ENCODE data around the gene MDH2.
"Not testable (repeated sequence)": the region's sequence is repeated elsewhere in the genome, so short reads cannot be mapped to it uniquely, and the experiment has no call there.

MDH2 gene

DNA sequence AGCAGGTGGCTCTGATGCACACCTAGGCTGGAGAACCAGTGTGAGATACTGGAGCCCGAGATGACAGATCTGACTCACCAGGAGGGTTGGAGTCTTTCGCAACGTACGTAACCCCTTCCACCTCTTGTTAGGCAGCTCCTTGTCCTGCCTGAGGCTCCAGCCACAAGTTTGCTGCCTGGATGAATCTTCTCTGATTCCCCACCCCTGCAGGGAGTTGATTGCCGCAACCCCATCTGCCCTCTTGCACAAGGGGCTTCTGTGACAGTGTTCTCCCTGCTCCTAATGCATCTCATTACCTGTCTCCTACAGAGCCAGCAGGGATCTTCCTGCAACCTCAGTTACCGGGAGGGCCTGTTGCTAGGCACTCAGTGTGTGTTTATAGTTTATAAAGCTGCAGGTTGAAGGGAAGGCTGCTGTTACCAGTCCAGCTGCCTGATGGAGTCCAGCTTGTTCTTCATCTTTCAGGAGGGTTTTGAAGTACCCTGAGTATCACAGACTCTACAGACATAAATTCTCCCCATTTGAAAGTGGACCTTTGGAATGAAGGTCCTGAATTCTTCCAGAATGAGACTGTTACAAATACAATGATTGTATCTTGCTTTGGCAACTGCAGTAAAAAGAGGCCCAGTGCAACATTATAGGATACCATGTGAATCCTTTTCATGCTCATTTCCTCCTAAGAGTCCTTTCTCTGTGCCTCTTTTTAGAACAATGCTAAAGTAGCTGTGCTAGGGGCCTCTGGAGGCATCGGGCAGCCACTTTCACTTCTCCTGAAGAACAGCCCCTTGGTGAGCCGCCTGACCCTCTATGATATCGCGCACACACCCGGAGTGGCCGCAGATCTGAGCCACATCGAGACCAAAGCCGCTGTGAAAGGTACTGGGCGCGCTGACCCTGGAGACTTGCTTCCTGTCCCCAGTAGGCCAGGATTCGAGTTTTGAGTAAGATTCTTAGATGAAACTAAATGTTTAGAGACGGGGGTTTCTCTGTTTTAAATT is 6.5 kb downstream of the MDH2 start:
- H3K27ac Mint-ChIP-seq = peak overlapping the region; percentile 60
- no peak overlapping the region for H3K4me3 Mint-ChIP-seq
- H3K27me3 Mint-ChIP-seq = no peaks in the 10 kb centered on the region
- no peak for DNase-seq
- peaks cover 41% of the 10 kb centered on the region for H3K4me1 Mint-ChIP-seq (ENCODE audit: low read depth)
- H3K36me3 Mint-ChIP-seq (ENCODE audit: low read depth) = peaks cover 95% of the 10 kb centered on the region
- H3K9me3 Mint-ChIP-seq = no peaks in the 10 kb centered on the region

DNA sequence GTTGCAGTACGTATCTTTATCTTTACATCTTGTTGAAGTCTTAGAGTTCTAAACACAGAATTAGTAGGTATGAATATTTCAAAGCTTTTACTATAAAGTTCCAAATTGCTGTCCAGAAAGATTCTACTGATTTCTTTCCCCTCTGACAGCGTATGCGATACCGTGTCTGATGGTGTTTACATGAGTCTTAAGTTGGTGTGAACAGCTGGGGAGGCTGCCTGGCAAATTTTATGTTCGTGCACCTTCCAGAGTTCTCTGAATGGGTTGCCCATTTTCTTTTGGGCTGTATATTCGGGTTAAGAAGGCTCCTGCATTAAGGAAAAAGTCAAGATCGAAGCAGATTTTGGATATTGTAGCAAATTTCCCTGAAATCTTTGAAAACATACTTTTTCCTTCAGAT is 8.3 kb downstream of the MDH2 start:
- H3K4me3 Mint-ChIP-seq = no peak overlapping the region
- H3K36me3 Mint-ChIP-seq (ENCODE audit: low read depth) = peaks cover 96% of the 10 kb centered on the region

GRCh38 chr7:76057103-76057812 is 9.4 kb downstream of the MDH2 start:
- Mint-ChIP-seq H3K27me3 (no peaks in the 10 kb centered on the region), H3K36me3 (ENCODE audit: low read depth) (peaks cover 97% of the 10 kb centered on the region), H3K9me3 (no peaks in the 10 kb centered on the region), H3K4me1 (ENCODE audit: low read depth) (peaks cover 21% of the 10 kb centered on the region), H3K4me3 (no peak overlapping the region), H3K27ac (peak overlapping the region; percentile 33)
- DNase-seq = no peak

More for the DNA sequence above, 8.3 kb downstream of the MDH2 start:
- Mint-ChIP-seq H3K27me3 (no peaks in the 10 kb centered on the region), H3K27ac (no peak overlapping the region), H3K9me3 (no peaks in the 10 kb centered on the region), H3K4me1 (ENCODE audit: low read depth) (peaks cover 27% of the 10 kb centered on the region)
- DNase-seq = no peak

- Mint-ChIP-seq H3K27me3 (no peaks in the 10 kb centered on the region), H3K27ac (peak overlapping the region; percentile 33), H3K36me3 (ENCODE audit: low read depth) (peaks cover 97% of the 10 kb centered on the region), H3K4me3 (no peak overlapping the region), H3K9me3 (no peaks in the 10 kb centered on the region), H3K4me1 (ENCODE audit: low read depth) (peaks cover 18% of the 10 kb centered on the region)
- no peak for DNase-seq
Observed at GRCh38 chr7:76057813-76058145, 9.9 kb downstream of the MDH2 start.

GRCh38 chr7:76058745-76059144 is 10.8 kb downstream of the MDH2 start:
- not testable (repeated sequence) for H3K4me1 Mint-ChIP-seq (ENCODE audit: low read depth); H3K27me3 Mint-ChIP-seq; H3K27ac Mint-ChIP-seq; H3K4me3 Mint-ChIP-seq; H3K9me3 Mint-ChIP-seq; DNase-seq
- H3K36me3 Mint-ChIP-seq (ENCODE audit: low read depth) = peaks cover 97% of the 10 kb centered on the region

- Mint-ChIP-seq H3K4me3 (no peak overlapping the region), H3K9me3 (no peaks in the 10 kb centered on the region), H3K36me3 (ENCODE audit: low read depth) (peaks cover 100% of the 10 kb centered on the region), H3K4me1 (ENCODE audit: low read depth) (peaks cover 12% of the 10 kb centered on the region), H3K27me3 (no peaks in the 10 kb centered on the region), H3K27ac (no peak overlapping the region)
- no peak for DNase-seq
Observed at GRCh38 chr7:76060842-76061241, 12.9 kb downstream of the MDH2 start.

- H3K36me3 Mint-ChIP-seq (ENCODE audit: low read depth) = peaks cover 100% of the 10 kb centered on the region
Observed at GRCh38 chr7:76062254-76062653, 14.3 kb downstream of the MDH2 start.

DNA sequence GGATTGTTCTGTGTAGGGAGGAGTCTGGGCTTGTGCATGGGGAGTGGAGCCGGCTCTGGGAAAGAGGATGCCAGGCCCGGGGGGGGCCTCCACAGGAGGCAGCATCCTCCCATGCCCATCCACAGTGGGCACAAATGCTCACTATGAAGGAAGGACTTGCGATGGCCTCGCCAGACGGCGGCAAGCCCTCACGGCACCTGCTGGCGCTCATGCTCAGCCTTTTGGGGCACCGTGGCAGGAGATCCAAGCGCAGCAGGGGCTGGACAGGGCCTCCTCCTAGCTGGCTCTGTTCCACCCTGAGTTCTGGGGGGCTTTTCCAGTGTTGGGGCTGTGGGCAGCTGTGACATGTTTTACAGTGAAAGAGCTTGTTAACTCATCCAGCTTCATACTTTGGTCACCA is 15.2 kb downstream of the MDH2 start:
- no peaks in the 10 kb centered on the region for H3K27me3 Mint-ChIP-seq
- peaks cover 96% of the 10 kb centered on the region for H3K36me3 Mint-ChIP-seq (ENCODE audit: low read depth)
- no peak overlapping the region for H3K4me3 Mint-ChIP-seq
- no peak overlapping the region for H3K27ac Mint-ChIP-seq
- DNase-seq = no peak
- H3K9me3 Mint-ChIP-seq = no peaks in the 10 kb centered on the region
- H3K4me1 Mint-ChIP-seq (ENCODE audit: low read depth) = peaks cover 12% of the 10 kb centered on the region

More at GRCh38 chr7:76062254-76062653, 14.3 kb downstream of the MDH2 start:
- no peak for DNase-seq
- Mint-ChIP-seq H3K27me3 (no peaks in the 10 kb centered on the region), H3K4me1 (ENCODE audit: low read depth) (peaks cover 12% of the 10 kb centered on the region), H3K4me3 (no peak overlapping the region), H3K9me3 (no peaks in the 10 kb centered on the region), H3K27ac (no peak overlapping the region)

DNA sequence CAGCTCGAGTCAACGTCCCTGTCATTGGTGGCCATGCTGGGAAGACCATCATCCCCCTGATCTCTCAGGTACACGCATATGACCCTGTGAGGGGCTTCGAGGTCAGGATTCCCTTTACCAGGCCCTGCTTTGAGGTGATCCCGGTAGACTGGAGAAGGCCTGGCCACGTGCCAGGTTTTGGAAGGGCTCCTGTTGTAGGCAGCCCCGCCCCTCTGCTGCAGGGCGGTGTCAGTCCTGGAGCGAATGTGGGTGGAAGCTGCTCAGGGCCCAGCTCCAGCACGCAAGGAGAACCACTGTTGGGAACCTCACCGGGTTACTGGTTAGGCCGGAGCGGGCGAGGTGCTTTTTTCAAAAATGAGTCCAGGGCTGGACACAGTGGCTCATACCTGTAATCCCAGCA is 15.6 kb downstream of the MDH2 start:
- no peak for DNase-seq
- Mint-ChIP-seq H3K27ac (no peak overlapping the region), H3K4me3 (no peak overlapping the region), H3K9me3 (no peaks in the 10 kb centered on the region), H3K4me1 (ENCODE audit: low read depth) (peaks cover 12% of the 10 kb centered on the region), H3K27me3 (no peaks in the 10 kb centered on the region), H3K36me3 (ENCODE audit: low read depth) (peaks cover 92% of the 10 kb centered on the region)

DNA sequence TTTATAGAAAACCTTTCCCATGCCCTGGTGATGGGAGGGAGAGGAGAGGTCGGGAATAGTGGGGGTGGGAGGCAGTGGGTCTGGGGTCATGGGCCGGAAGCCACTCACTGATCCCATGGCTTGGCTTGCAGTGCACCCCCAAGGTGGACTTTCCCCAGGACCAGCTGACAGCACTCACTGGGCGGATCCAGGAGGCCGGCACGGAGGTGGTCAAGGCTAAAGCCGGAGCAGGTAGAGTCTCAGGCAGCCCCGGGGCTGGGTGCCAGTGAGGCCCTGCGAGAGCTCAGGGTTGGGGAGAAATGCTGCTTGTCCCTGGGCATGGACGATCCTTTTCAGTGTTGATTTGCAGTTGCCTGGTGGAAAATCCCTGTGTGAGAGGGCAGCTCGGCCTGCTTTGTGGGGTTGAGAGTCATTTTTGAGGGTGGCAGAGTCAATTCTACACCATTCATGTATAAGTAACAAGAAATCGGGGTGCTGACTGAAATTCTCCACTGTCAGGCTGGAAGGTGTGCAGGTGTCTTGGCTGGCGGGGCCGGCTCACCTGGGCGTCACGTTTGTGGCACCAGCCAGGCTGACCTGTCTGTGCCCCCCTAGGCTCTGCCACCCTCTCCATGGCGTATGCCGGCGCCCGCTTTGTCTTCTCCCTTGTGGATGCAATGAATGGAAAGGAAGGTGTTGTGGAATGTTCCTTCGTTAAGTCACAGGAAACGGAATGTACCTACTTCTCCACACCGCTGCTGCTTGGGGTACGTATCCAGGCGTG is 16.5 kb downstream of the MDH2 start:
- no peak overlapping the region for H3K4me3 Mint-ChIP-seq
- H3K27me3 Mint-ChIP-seq = no peaks in the 10 kb centered on the region
- DNase-seq = no peak
- peaks cover 12% of the 10 kb centered on the region for H3K4me1 Mint-ChIP-seq (ENCODE audit: low read depth)
- H3K36me3 Mint-ChIP-seq (ENCODE audit: low read depth) = peaks cover 83% of the 10 kb centered on the region
- peak overlapping the region; percentile 62 for H3K27ac Mint-ChIP-seq
- H3K9me3 Mint-ChIP-seq = no peaks in the 10 kb centered on the region

GRCh38 chr7:76065016-76065612 is 17.2 kb downstream of the MDH2 start:
- Mint-ChIP-seq H3K36me3 (ENCODE audit: low read depth) (peaks cover 76% of the 10 kb centered on the region), H3K4me1 (ENCODE audit: low read depth) (peaks cover 12% of the 10 kb centered on the region), H3K9me3 (no peaks in the 10 kb centered on the region), H3K27ac (peak overlapping the region; percentile 71), H3K27me3 (no peaks in the 10 kb centered on the region), H3K4me3 (no peak overlapping the region)
- no peak for DNase-seq

- no peaks in the 10 kb centered on the region for H3K9me3 Mint-ChIP-seq
- H3K4me1 Mint-ChIP-seq (ENCODE audit: low read depth) = peaks cover 12% of the 10 kb centered on the region
- no peak overlapping the region for H3K4me3 Mint-ChIP-seq
- peaks cover 58% of the 10 kb centered on the region for H3K36me3 Mint-ChIP-seq (ENCODE audit: low read depth)
- no peaks in the 10 kb centered on the region for H3K27me3 Mint-ChIP-seq
- no peak for DNase-seq
- H3K27ac Mint-ChIP-seq = no peak overlapping the region
Observed at GRCh38 chr7:76066716-76067503, 19.0 kb downstream of the MDH2 start.

DNA sequence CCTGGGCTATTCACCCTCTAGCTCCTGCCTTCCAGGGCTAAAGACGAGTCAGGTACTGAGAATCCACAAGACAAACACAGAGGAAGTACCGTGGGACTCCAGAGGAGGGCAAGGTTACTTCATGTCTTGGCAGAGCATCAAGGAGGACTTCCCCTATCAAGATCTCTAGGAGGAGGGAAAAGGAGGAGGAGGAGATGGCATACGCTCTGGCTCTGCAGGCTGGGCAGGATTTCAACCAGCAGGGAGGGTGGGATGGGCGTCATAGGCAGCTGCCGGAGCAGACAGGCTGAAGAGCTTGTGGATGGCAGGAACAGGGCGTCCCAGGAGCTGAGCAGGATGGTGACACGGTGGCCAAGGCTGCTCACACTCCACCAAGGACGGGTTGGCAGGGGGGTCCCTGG is 21.3 kb downstream of the MDH2 start:
- peaks cover 35% of the 10 kb centered on the region for H3K36me3 Mint-ChIP-seq (ENCODE audit: low read depth)
- H3K27ac Mint-ChIP-seq = no peak overlapping the region
- no peak for DNase-seq
- no peak overlapping the region for H3K4me3 Mint-ChIP-seq
- H3K9me3 Mint-ChIP-seq = no peaks in the 10 kb centered on the region
- no peaks in the 10 kb centered on the region for H3K27me3 Mint-ChIP-seq
- peaks cover 12% of the 10 kb centered on the region for H3K4me1 Mint-ChIP-seq (ENCODE audit: low read depth)
